GM21367 (cell line): ENCODE measurements around the gene IFNL1.
"Not testable (repeated sequence)": the region's sequence is repeated elsewhere in the genome, so short reads cannot be mapped to it uniquely, and the experiment has no call there.

Source experiments
- ATAC-seq: cut with Tn5 transposase; IDR thresholded peaks from one replicate; pipeline ENCODE4 v1.9.1; 2021; ENCODE audit not compliant: unreplicated experiment

Gene IFNL1

DNA sequence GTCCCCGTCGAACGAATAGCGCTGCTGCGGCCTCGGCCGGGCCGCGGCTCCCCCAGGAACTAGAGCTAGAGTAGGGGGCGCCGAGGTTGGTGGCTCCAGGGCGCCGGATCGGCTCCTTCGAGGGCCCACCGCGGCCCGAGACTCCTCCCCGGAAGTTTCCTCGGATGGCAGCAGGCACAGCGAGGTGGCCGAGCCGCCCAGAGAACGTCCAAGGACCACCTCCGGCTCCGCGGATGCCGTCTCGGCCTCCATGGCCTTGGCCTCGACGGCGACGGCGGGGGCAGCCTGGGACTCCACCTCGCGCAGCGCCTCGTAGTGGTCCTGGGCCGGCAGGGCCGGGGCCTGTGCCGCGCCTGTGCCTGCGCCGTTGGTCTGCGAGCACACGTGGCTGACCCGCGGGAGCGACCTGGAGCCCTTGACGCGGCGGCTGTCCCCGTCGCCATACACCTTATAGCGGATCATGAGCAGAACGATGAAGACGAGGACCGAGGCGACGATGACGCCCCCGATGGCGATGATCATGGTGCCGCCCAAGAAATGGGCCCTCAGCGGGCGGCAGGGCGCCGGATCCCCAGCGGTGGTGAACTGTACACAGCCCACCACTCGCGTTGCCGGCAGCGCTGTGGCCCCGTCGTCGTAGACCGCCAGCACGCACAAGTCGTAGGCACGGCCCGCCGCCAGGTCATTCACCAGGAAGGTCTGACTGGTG lies 11.8 kb downstream of the IFNL1 start:
- no peak for ATAC-seq

DNA sequence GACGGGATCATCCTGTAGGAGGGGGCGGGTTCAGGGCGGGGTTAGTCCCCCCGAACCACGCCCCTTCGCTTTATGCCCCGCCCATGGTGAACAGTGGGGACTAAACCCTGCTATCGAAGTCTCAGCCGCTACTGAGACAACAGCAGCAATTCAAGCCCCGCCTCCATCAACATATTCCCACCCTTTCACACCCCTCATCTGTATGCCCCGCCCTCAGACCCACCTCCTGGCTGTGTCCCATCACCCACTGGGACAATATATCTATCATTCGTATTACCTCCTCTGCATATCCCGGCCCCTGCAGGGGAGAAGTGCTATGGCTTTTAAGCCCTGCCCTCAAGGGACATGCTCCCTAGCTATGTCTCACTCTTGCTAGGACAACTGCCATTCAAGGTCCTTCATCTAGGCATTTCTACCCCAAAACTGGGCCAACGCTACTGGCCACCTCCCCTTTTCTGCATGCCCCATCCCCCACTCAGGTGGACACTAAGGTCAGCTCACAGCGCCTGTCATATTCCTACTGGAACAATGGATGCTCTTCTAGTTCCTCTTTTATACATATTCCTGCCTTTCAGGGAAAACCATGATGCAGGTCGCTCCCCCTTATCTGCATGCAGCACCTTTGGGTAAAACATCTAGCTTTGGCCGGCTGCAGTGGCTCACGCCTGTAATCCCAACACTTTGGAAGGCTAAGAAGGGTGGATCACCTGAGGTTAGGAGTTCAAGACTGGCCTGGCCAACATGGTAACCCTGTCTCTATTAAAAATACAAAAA lies 12.5 kb downstream of the IFNL1 start:
- no peak for ATAC-seq

- ATAC-seq, result not testable (repeated sequence)
Observed at GRCh38 chr19:39309305-39309670, 13.1 kb downstream of the IFNL1 start.

- no peak for ATAC-seq
Observed at GRCh38 chr19:39310558-39311311, 14.5 kb downstream of the IFNL1 start.

GRCh38 chr19:39314016-39314728 lies 18.0 kb downstream of the IFNL1 start:
- no peak for ATAC-seq

DNA sequence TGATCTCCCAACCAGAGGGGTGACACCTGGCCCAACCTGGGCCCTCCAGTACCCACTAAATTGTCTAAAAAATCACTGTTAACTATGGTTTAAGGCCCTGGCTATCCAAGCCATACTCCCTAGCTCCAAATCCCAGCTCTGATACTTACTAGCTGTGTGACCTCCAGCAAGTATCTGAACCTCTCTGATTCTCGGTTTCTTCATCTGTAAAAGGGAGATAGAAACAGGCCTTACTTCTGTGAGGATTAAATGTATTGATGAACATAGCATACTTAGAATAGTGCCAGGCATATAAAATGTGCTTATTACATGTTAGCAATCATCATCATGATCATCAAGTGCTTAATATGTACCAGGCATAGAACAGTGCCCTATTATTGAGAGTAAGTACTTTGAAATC lies 19.7 kb downstream of the IFNL1 start:
- no peak for ATAC-seq

- ATAC-seq, result no peak
Observed at GRCh38 chr19:39316627-39317321, 20.6 kb downstream of the IFNL1 start.

GRCh38 chr19:39317476-39317875 lies 21.3 kb downstream of the IFNL1 start:
- ATAC-seq, result no peak

DNA sequence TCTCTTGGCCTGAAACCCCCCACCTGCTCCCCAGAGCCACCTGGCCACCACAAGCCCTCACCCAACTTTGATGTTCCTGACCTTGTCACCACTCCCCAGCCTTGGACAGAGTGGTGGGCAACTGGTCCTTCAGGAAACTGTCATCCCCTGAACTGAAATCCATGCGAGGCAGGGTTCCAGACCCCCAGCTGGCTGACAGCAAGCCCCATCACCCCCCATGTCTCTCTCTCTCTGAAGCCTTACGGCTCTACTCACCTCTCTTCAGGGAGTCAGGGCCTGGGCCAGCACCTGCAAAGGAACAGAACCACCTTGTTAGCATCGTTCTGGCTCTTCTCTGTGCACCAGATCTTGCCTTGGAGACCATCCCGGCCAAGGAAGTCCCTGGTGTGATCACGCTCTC lies 21.9 kb downstream of the IFNL1 start:
- ATAC-seq, result no peak

- ATAC-seq, result no peak
Observed at GRCh38 chr19:39318690-39319089, 22.5 kb downstream of the IFNL1 start.

- no peak for ATAC-seq
Observed at GRCh38 chr19:39319098-39319891, 23.1 kb downstream of the IFNL1 start.

- no peak for ATAC-seq
Observed at GRCh38 chr19:39319892-39320248, 23.7 kb downstream of the IFNL1 start.

DNA sequence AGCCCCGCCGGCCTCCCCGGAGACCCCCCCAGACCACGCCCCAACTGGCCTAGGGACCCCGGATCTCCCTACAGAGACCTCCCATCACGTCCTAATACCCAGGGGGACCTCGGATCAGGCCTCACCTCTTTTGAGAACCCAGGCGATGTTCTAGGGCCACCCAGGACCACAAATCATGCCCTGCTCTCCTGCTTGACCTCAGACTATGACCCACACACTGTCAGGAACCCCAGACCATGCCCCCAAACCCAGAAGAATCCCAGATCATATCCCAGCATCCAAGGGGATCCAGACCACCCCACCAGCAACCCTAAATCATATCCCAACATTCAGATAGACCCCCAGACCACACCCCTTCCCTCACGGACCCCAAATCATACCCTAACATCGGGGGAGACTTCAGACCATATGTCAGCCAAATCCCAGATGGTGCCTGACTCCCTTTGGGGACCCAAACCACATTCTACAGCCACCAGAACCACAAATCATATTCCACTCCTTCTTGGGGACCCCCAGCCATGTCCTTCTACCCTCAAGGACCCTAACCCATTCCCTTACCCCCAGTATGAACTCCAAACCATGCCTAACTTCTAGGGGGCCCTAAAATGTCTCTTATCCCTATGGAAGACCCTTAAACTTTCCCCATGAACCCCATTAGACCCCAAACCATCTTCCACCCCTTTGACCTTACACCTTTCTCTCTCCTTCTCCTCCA lies 25.1 kb downstream of the IFNL1 start:
- no peak for ATAC-seq

DNA sequence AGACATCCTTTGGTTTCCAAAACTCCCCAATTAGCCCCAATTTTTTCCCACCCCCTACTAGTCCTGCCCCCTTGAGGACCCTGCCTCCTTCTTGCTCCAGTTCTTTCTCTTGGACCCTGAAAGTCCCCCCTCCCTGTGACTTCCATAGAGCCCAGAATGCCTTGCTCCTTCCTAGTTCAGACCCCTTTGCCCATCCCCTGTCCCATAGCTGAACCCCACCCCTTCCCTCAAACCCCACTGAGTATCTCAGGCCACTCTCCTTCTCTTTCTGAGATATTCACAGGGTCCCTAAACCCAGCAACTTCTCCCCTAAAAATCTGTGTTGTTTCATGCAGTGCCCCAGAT lies 25.6 kb downstream of the IFNL1 start:
- no peak for ATAC-seq

DNA sequence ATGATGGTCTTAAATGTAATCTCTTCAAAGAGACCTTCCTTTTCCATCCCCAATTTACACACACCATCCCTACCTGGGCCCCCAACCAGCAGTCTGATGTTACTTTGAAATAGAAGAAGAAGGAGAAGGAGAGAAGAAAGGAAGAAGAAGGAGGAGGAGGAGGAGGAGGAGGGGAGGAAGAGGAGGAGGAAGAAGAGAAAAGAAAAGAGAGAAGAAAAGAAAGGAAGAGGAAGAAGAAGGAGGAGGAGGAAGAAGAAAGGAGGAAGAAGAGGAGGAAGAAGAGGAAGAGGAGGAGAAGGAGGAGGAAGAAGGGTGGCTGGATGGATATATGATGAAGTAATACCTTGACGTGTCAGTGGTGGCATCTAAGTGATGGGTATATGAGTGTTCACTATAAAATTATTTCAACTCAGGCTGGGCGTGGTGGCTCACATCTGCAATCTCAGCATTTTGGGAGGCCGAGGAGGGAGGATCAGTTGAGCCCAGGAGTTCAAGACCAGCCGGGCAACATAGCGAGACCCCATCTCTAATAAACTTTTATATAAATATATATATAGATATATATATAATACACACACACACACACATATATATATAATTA lies 28.1 kb downstream of the IFNL1 start:
- ATAC-seq, result no peak

DNA sequence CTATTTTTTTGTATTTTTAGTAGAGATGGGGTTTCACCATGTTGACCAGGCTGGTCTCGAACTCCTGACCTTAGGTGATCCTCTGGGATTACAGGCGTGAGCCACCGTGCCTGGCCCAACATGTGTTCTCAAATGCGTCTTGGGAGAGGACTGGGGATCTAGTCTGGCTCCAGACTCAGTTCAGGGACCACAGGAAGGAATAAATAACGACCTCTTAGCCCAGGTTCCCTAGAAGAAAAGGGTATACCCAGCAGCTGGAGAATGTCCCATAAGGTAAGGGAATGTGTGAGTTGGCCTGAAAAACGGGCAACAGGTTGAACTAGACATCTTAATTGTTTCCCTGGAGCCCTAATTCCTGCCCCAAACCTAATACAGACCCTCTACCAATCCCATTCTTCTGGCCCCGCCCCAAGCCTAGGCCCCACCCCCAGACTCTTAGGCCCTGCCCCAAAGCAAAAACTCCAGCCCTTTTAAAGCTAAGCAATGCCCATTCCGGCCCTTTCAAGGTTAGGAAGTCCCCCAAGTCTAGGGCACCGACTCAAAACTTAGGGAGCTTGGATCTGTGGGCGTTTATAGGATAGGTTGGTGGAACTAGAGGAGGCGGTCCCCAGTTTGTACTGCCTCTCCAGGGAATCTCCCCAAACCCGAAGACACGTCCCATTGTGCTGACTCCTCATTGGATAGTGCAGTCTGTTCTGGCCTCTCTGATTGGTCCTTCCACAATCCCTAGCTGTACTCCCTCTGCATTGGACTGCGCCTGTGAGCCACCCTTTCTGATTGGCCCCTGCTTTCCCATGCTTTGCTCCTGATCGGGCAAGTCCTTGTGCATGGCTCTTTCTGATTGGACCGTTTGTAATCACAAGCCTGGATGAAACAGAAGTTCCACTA lies 29.8 kb downstream of the IFNL1 start:
- no peak for ATAC-seq

DNA sequence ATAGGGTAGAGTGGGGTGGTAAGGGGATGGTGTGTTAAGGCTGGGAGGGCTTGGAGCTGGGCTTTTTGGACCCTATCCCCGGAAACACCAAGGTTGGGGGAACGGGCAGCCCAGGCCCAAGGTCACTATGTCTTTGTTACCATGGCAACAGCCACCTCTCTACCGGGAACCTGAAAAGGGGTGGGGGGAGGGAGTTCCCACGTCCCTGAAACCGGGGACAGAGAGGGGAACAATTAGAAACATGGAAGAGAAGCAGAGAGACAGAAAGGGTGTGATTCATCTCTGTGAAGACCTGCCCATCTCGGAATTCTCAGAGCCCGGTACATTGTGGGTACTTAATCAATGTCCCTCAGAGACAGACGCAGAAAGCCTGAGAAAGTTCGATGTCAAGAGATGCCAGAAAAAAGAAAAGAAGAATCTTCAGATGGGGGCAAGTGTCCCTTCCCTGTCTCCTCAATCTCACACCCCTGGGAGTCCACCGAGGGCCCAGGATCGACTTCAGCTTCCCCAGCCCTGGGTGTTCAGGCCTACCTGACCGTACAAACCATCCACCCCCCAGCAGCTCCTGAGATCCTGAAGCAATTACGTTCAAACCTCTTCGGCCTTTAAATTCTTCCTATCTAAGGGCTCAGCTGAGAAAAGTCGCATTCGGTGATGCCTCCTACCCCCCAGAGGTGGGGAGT lies 31.3 kb downstream of the IFNL1 start:
- no peak for ATAC-seq
